HepG2 (cell line): ENCODE measurements around the gene PHKB. TPM values are rescaled to one million over a fixed set of nuclear protein-coding genes. Genes with fewer than 3 reads are reported as not detected.

Experiments used
- AGO1 ChIP-seq: fragments of 200-400 bp; formaldehyde crosslinking; IDR thresholded peaks from 2 replicates; pipeline ENCODE4 v1.6.1; 2017; ENCODE audit warnings: mild to moderate bottlenecking, low read depth, low read length, moderate library complexity; ENCODE audit not compliant: poor library complexity, severe bottlenecking
- AKAP8 ChIP-seq: sonication (generic); formaldehyde crosslinking; IDR thresholded peaks from 2 replicates; pipeline ENCODE4 v1.5.1; 2020; ENCODE audit warnings: mild to moderate bottlenecking, missing genetic modification reagents
- FOXJ3 ChIP-seq: sonication (generic); formaldehyde crosslinking; IDR thresholded peaks from 2 replicates; pipeline ENCODE4 v1.4.0; 2020; ENCODE audit warnings: missing genetic modification reagents, mild to moderate bottlenecking, borderline replicate concordance
- KMT2A ChIP-seq: sonication (generic); formaldehyde crosslinking; IDR thresholded peaks from 2 replicates; pipeline ENCODE4 v1.4.0; 2020; ENCODE audit warnings: missing genetic modification reagents
- NFATC3 ChIP-seq: sonication (generic); formaldehyde crosslinking; IDR thresholded peaks from 2 replicates; pipeline ENCODE4 v1.5.1; 2020; ENCODE audit warnings: mild to moderate bottlenecking, missing genetic modification reagents
- POLR2G ChIP-seq: fragments of 200-400 bp; formaldehyde crosslinking; IDR thresholded peaks from 2 replicates; pipeline ENCODE4 v1.6.1; 2018; ENCODE audit warnings: mild to moderate bottlenecking, low read depth, low read length, moderate library complexity
- ZFAT ChIP-seq: sonication (generic); formaldehyde crosslinking; conservative IDR thresholded peaks from 2 replicates; pipeline ENCODE4 v1.8.1; 2023; ENCODE audit warnings: missing genetic modification reagents, inconsistent platforms
- polyA plus RNA-seq, 8 experiments: library from polyadenylated mRNA; depleted of rRNA in 3 of 8; stranded (reverse) in 7 of 8; unstranded in 1 of 8; fragments of >200 nt; fragmentation: Illumina TruSeq in 4 of 8; extraction: Trizol in 4 of 8; gene quantifications; 2 replicates each; pipeline versions ENCODE4 v1.2.1 to v1.2.3, GENCODE V29; 2011 to 2016; ENCODE audit warnings: low read depth in 4 of 8, missing spikeins in 1 of 8, mixed read lengths in 1 of 8; ENCODE audit not compliant: insufficient read depth in 1 of 8
- total RNA-seq, 5 experiments: library from RNA; depleted of rRNA; stranded (reverse); fragments of >200 nt; fragmentation: Illumina TruSeq; extraction: Trizol; gene quantifications; 2 replicates each; pipeline ENCODE4 v1.2.3, GENCODE V29; 2016; ENCODE audit warnings: low read depth in 1 of 5
- TF ChIP-seq, protein P1 (sequence below): sonication (generic); formaldehyde crosslinking; IDR thresholded peaks from 2 replicates; pipeline ENCODE4 v1.5.0; 2020; ENCODE audit warnings: mild to moderate bottlenecking, missing genetic modification reagents, borderline replicate concordance
- TF ChIP-seq, protein P2 (sequence below): sonication (generic); formaldehyde crosslinking; IDR thresholded peaks from 2 replicates; pipeline ENCODE4 v1.5.1; 2020; ENCODE audit warnings: mild to moderate bottlenecking, moderate library complexity, missing genetic modification reagents
- TF ChIP-seq, protein P3 (sequence below): sonication (generic); formaldehyde crosslinking; IDR thresholded peaks from 2 replicates; pipeline ENCODE4 v1.5.1; 2020; ENCODE audit warnings: missing genetic modification reagents, mild to moderate bottlenecking, borderline replicate concordance
- TF ChIP-seq, protein P4 (sequence below): sonication (generic); formaldehyde crosslinking; IDR thresholded peaks from 2 replicates; pipeline ENCODE4 v1.4.0; 2020; ENCODE audit warnings: missing genetic modification reagents, low read depth, mild to moderate bottlenecking, borderline replicate concordance
- TF ChIP-seq, protein P5 (sequence below): sonication (generic); formaldehyde crosslinking; IDR thresholded peaks from 2 replicates; pipeline ENCODE4 v1.5.0; 2020; ENCODE audit warnings: mild to moderate bottlenecking, missing genetic modification reagents, moderate library complexity

The PHKB gene
- total and polyA plus RNA-seq, 2 of the 13 experiments (the other 11 are each of a cell fraction or from before 2014, with no cell fraction given) = 66.0 to 80.8 TPM

DNA sequence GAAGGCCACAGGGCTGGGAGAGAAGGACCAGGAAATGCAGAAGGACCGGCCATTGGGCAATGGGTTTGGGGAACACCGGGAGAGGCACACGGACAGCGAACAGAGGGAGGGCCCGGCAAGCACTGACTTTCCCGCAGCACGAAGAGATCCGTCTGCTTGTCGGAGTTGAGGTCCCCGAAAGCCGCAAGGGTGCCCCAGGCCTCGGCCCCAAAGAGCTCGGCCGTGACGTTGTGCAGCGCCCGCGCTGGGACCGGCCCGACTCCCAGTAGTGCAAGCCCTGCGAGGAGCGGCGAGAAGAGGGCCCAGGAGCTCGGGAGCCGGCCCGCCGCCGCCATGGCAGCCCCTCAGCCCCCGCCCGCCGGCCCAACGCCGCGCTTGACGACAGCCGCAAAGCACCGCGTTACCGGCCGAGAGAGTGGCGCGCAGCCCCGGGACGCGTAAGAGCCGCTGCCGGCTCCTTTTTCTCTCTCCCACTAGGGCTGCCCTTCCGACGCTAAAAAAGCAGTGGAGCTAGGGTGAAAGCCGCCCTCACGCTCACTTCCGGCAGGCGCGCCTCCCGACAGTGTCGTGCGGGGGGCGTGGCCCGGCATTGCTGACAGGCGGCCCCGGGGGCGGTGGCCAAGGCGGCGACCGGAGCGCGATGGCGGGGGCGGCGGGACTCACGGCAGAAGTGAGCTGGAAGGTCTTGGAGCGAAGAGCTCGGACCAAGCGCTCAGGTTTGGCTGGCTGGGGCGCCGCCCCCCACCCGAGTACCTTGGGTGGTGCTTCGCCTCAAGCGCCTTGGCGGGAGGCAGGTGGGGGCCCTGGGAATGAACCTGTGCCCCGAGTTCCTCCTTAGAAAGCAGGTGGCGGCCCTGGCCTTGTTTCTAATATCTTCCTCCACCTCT, at the start of gene PHKB, which contains the start of gene ITFG1 (continued):
- TF ChIP-seq, protein P1, sequence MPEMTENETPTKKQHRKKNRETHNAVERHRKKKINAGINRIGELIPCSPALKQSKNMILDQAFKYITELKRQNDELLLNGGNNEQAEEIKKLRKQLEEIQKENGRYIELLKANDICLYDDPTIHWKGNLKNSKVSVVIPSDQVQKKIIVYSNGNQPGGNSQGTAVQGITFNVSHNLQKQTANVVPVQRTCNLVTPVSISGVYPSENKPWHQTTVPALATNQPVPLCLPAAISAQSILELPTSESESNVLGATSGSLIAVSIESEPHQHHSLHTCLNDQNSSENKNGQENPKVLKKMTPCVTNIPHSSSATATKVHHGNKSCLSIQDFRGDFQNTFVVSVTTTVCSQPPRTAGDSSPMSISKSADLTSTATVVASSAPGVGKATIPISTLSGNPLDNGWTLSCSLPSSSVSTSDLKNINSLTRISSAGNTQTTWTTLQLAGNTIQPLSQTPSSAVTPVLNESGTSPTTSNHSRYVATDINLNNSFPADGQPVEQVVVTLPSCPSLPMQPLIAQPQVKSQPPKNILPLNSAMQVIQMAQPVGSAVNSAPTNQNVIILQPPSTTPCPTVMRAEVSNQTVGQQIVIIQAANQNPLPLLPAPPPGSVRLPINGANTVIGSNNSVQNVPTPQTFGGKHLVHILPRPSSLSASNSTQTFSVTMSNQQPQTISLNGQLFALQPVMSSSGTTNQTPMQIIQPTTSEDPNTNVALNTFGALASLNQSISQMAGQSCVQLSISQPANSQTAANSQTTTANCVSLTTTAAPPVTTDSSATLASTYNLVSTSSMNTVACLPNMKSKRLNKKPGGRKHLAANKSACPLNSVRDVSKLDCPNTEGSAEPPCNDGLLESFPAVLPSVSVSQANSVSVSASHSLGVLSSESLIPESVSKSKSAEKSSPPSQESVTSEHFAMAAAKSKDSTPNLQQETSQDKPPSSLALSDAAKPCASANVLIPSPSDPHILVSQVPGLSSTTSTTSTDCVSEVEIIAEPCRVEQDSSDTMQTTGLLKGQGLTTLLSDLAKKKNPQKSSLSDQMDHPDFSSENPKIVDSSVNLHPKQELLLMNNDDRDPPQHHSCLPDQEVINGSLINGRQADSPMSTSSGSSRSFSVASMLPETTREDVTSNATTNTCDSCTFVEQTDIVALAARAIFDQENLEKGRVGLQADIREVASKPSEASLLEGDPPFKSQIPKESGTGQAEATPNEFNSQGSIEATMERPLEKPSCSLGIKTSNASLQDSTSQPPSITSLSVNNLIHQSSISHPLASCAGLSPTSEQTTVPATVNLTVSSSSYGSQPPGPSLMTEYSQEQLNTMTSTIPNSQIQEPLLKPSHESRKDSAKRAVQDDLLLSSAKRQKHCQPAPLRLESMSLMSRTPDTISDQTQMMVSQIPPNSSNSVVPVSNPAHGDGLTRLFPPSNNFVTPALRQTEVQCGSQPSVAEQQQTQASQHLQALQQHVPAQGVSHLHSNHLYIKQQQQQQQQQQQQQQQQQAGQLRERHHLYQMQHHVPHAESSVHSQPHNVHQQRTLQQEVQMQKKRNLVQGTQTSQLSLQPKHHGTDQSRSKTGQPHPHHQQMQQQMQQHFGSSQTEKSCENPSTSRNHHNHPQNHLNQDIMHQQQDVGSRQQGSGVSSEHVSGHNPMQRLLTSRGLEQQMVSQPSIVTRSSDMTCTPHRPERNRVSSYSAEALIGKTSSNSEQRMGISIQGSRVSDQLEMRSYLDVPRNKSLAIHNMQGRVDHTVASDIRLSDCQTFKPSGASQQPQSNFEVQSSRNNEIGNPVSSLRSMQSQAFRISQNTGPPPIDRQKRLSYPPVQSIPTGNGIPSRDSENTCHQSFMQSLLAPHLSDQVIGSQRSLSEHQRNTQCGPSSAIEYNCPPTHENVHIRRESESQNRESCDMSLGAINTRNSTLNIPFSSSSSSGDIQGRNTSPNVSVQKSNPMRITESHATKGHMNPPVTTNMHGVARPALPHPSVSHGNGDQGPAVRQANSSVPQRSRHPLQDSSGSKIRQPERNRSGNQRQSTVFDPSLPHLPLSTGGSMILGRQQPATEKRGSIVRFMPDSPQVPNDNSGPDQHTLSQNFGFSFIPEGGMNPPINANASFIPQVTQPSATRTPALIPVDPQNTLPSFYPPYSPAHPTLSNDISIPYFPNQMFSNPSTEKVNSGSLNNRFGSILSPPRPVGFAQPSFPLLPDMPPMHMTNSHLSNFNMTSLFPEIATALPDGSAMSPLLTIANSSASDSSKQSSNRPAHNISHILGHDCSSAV = peak; percentile 79
- TF ChIP-seq, protein P2, sequence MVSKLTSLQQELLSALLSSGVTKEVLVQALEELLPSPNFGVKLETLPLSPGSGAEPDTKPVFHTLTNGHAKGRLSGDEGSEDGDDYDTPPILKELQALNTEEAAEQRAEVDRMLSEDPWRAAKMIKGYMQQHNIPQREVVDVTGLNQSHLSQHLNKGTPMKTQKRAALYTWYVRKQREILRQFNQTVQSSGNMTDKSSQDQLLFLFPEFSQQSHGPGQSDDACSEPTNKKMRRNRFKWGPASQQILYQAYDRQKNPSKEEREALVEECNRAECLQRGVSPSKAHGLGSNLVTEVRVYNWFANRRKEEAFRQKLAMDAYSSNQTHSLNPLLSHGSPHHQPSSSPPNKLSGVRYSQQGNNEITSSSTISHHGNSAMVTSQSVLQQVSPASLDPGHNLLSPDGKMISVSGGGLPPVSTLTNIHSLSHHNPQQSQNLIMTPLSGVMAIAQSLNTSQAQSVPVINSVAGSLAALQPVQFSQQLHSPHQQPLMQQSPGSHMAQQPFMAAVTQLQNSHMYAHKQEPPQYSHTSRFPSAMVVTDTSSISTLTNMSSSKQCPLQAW (CRISPR knock-in tag) = 0 out of 2 replicates have a peak, but pooled peaks have one; percentile 23
- TF ChIP-seq ZFAT (no peak; the same call in 1 of the 2 replicates), POLR2G (peak; percentile 90), AGO1 (peak; percentile 35), AKAP8 (CRISPR knock-in tag) (no peak), KMT2A (CRISPR knock-in tag) (peak; percentile 87), NFATC3 (CRISPR knock-in tag) (no peak), FOXJ3 (CRISPR knock-in tag) (no peak)
- TF ChIP-seq, protein P3, sequence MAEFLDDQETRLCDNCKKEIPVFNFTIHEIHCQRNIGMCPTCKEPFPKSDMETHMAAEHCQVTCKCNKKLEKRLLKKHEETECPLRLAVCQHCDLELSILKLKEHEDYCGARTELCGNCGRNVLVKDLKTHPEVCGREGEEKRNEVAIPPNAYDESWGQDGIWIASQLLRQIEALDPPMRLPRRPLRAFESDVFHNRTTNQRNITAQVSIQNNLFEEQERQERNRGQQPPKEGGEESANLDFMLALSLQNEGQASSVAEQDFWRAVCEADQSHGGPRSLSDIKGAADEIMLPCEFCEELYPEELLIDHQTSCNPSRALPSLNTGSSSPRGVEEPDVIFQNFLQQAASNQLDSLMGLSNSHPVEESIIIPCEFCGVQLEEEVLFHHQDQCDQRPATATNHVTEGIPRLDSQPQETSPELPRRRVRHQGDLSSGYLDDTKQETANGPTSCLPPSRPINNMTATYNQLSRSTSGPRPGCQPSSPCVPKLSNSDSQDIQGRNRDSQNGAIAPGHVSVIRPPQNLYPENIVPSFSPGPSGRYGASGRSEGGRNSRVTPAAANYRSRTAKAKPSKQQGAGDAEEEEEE (CRISPR knock-in tag) = no peak; the same call in 1 of the 2 replicates
- TF ChIP-seq, protein P4, sequence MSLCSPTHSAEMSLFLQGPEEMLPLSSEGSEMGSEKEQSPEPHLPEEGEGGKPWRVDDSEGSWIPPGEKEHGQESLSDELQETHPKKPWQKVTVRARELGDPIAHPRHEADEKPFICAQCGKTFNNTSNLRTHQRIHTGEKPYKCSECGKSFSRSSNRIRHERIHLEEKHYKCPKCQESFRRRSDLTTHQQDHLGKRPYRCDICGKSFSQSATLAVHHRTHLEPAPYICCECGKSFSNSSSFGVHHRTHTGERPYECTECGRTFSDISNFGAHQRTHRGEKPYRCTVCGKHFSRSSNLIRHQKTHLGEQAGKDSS (CRISPR knock-in tag) = peak; percentile 51; the same call in 1 of the 2 replicates
- TF ChIP-seq, protein P5, sequence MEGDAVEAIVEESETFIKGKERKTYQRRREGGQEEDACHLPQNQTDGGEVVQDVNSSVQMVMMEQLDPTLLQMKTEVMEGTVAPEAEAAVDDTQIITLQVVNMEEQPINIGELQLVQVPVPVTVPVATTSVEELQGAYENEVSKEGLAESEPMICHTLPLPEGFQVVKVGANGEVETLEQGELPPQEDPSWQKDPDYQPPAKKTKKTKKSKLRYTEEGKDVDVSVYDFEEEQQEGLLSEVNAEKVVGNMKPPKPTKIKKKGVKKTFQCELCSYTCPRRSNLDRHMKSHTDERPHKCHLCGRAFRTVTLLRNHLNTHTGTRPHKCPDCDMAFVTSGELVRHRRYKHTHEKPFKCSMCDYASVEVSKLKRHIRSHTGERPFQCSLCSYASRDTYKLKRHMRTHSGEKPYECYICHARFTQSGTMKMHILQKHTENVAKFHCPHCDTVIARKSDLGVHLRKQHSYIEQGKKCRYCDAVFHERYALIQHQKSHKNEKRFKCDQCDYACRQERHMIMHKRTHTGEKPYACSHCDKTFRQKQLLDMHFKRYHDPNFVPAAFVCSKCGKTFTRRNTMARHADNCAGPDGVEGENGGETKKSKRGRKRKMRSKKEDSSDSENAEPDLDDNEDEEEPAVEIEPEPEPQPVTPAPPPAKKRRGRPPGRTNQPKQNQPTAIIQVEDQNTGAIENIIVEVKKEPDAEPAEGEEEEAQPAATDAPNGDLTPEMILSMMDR (CRISPR knock-in tag) = peak; percentile 22; the same call in 1 of the 2 replicates
